IPS-11a (cell line): ENCODE data around the gene MVP.
A peak's percentile ranks its signal among the peaks of the same experiment; 100 is the strongest.

Source experiments
- H3K4me3 ChIP-seq: one replicate; pipeline ENCODE4 v1.5.1; 2013; ENCODE audit warnings: low read depth, low read length, control low read depth

The MVP gene

DNA sequence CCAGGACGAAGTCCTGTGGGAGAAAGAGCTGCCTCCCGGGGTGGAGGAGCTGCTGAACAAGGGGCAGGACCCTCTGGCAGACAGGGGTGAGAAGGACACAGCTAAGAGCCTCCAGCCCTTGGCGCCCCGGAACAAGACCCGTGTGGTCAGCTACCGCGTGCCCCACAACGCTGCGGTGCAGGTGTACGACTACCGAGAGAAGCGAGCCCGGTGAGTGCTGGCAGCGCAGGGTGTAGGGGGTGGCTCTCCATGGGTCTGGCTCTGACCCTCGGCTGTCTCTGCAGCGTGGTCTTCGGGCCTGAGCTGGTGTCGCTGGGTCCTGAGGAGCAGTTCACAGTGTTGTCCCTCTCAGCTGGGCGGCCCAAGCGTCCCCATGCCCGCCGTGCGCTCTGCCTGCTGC is 21.4 kb downstream of the MVP start:
- H3K4me3 ChIP-seq, result no peak overlapping the region

DNA sequence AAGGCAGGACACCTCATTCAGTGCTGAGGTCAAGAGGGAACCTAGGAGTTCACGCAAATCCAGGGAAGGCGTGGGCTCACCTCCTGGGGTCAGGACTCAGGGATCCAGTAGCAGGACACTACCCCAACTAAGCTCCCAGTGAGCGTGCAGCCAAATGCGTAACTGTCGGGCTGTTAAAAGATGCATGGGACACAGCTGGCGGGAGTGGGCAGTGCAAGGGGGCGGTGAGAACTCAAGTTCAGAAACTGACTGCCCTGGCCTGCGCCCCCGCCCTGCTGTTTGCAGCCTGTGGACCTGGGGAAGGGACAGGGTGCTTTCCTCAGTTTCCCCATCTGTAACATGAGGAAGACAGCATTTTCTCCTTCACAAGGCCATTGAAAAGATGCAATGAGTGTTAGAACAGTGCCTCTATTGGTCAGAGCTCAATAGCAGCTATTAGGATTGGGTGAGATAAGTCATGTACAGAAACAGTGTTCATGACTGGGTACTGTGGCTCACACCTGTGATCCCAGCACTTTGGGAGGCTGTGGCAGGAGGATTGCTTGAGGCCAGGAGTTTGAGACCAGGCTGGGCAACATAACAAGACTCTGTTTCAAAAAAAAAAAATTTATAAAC is 22.6 kb downstream of the MVP start:
- no peak overlapping the region for H3K4me3 ChIP-seq

DNA sequence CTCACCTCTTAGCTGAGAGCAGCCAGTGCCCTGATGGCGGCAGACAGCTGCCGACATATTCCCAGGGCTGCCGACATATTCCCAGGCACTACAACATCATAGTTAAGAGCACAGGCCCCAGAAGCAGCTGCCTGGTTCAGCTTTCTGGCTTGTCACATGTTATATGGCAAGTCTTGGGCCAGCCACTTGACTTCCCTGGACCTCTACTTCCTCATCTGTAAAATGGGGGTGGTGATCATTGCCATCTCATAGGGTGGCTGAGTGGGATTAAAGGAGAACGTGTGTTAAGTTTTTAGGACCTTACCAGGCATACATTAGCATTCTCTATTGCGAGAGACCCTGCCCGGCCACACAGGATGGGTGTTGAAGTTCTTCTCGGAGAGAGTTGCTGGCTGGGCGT is 23.7 kb downstream of the MVP start:
- H3K4me3 ChIP-seq, result no peak overlapping the region

DNA sequence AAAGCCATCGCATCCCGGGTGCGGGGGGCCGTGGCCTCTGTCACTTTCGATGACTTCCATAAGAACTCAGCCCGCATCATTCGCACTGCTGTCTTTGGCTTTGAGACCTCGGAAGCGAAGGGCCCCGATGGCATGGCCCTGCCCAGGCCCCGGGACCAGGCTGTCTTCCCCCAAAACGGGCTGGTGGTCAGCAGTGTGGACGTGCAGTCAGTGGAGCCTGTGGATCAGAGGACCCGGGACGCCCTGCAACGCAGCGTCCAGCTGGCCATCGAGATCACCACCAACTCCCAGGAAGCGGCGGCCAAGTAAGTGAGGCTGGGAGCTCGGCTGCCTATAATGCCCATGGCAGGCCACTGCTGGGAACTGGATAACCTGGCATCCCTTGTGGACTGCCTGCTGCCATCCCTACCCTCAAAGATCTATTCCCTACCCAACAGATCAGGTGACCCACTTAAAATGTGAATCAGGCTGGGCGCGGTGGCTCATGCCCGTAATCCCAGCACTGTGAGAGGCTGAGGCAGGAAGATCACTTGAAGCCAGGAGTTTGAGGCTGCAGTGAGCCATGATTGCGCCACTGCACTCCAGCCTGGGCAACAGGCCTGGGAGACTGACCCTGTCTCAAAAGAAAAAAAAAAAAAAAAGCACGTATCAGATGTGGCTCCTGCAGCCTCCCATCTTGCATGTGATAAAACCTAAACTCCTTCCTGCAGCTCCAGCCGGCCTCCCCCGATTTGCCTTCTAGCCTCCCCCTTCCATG is 24.5 kb downstream of the MVP start:
- no peak overlapping the region for H3K4me3 ChIP-seq

DNA sequence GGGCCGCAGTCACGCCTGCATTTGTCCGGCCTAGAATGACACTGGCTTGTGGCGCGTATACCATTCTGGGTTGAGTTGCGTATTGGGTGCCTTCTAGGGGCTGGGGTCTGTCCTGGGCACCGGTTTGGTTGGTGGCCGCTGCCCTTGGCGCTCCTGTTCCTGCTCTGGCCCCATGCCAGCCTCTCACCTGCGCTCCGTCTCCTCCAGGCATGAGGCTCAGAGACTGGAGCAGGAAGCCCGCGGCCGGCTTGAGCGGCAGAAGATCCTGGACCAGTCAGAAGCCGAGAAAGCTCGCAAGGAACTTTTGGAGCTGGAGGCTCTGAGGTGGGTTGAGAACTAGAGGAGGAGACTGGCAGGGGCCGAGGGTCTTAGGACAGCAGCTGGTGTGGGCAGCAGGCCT is 25.4 kb downstream of the MVP start:
- H3K4me3 ChIP-seq, result no peak overlapping the region

DNA sequence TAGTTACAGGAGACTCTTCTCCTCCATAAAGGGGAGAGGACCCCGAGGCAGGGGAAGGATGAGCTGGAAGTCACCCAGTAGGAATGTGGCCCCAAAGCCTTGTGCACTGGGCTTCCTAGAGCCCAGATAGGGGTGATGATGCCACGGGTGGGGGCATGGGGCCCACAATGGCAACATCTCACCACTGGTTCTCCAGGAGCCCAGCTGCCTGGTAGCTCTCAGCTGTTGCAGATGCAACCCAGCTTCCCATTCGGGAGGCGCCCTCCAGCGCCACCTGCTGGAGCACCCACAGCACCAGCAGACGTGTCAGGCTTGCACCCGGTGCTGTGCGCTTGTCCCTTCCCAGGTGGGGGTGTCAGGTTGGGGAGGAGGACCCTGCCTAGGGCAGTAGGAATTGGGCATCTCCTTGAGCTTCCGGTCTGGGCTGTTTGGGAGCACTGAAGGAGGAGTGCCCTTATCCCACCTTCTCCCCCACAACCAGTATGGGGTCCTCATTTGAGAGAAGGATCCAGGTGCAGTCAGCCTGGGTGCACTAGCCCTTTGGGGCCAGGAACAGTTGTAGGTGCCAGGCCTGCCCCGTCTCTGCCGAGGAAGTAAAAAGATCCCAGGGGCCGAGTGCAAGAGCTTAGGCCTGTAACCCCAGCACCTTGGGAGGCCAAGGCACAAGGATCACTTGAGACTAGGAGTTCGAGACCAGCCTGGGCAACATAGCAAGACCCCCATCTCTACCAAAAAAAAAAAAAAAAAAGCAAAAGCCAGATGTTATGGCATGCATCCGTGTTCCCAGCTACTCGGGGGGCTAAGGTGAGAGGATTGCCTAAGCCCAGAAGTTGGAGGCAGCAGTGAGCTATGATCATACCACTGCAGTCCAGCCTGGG is 28.4 kb downstream of the MVP start:
- no peak overlapping the region for H3K4me3 ChIP-seq

DNA sequence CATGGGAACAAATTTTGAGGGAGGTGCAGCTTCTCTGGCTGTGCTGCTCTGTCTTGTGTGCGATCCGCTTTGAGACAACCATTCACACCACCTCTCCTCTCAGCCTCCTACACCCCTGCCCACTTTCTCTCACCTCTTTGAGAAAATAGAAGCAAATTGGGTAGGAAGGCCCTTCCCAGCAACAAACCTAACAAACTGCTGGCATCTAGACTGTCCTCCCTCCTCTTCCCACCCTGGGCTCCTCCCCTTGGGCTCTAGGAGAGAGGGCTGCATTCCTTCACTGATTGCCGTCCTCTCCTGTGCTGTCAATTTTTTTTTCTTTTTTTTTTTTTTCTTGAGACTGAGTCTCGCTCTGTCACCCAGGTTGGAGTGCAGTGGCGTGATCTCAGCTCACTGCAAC is 29.2 kb downstream of the MVP start:
- H3K4me3 ChIP-seq, result no peak overlapping the region

DNA sequence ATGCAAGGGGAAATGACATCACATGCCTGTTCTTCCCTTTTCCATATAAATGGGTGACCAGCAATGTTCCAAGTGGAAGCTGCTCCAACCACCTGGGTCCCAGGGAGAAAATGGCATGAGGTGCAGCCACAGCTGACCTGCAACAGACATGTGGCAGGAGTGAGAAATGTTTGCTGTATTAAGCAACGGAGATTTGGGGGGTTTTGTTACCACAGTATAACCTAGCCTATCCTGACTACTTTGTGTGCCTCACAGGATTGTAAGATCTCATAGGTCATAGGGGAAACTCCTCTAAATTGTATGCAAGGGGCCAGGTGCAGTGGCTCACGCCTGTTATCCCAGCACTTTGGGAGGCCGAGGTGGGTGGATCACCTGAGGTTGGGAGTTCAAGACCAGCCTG is 30.7 kb downstream of the MVP start:
- H3K4me3 ChIP-seq, result no peak overlapping the region

DNA sequence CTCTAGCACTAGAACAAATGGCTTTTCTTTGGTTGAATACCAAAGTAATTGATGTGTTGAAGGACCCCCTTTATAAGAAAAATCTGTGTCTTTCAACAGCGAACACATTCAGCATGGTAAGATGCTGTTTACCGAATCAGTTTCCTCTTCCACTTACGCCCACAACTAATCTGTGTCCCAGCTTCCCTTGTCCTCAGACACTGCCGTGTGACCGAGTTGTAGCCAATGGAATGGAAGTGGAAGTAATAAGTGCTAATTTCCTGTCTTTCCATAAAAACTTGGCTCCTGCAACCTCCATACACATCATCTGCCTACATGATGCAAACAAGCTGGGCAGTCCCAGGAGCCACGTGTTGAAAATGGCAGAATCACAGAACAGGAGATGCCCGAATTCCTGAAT is 32.4 kb downstream of the MVP start:
- H3K4me3 ChIP-seq, result no peak overlapping the region

DNA sequence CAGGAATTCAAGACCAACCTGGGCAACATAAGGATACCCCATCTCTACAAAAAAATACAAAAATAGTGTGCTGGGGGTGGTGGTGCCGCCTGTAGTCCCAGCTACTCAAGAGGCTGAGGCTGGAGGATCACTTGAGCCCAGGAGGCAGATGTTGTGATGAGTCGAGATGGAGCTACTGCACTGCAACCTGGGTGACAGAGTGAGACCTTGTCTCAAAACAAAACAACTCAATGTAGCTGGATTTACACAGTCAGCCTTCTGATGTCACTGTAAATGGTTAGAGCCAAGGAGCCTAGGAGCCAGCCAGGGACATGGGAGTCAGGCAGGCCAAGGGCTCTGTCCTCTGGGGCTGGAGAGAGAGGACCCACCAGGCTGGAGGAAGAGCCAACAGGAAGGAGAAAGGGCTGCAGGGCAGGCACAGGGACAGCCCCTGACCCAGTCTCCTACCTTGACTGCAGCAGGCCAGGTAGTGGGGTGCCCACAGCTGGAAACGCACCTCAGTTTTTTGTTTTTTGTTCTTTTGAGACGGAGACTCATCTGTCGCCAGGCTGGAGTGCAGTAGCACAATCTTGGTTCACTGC is 34.3 kb downstream of the MVP start:
- H3K4me3 ChIP-seq, result no peak overlapping the region

DNA sequence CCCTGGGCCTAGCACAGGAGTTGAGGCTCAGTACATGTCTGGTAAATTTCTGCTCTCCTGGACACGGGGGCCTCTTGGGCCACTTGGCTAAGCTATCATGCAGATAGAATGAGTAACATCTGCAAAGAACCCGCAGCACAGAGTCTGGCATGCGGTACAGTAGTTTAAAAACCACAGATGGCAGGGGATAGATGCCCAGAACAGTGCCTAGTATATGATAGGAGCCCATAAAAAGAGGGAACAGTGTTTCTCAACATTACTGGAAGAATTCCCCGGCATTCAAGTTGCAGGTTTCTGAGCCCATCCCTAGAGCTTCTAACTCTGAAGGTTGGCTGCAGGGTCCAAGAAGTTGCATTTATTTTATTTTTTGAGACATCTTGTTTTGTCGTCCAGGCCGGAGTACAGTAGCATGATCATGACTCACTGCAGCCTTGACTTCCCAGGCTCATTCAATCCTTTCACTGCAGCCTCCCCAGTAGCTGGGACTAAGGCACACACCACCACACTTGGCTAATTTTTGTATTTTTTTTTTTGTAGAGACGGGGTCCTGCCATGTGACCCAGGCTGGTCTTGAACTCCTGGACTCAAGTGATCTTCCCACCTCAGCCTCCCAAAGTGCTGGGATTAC is 37.0 kb downstream of the MVP start:
- no peak overlapping the region for H3K4me3 ChIP-seq

DNA sequence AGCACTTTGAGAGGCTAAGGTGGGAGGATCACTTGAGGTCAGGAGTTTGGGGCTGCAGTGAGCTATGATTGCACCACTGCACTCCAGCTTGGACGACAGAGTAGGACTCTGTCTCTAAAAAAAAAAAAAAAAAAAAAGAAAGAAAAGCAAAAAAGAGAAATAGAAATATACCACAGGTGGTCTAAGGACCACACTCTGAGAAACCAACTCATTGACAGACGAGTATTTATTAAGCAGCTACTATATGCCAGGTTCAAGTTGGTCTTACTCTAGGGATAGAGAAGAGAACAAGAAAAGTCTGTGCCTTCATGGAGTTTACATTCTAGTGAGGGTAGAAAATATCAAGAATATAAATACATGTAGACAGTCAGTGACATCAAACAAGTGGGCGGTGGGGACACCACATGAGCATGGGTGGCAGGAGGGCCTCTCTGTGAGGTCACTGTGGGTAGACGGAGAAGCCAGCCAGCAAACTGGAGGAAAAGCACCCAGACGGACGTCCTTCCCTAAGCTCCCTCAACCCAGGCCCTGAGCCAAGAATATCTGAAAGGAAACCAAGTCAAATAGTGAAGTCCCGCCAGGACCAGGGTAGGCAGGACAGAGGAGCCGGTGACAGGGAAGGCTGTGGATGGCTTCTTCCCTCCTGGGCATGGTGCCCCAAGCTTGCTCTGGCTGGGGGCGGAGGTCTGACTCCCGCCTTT is 38.0 kb downstream of the MVP start:
- no peak overlapping the region for H3K4me3 ChIP-seq

DNA sequence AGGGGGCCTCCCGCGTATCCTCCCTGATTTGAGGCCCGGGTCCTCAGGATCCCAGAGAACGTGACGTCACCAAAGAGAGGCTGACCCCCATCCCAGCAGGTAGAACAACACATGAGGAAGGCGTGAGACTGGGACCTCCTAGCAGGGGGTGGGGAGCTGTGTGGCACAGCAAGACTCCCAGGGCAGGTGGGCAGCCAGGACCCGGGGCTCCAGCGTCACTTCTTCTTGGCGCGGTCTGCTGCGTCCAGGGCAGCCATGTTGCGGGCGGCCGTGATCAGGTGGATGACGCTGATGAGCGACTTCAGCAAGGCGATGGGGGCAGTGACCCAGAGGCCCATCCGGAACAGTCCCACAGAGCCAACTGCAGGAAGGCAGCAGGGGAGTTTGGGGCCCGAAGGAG is 38.7 kb downstream of the MVP start:
- H3K4me3 ChIP-seq, result no peak overlapping the region

DNA sequence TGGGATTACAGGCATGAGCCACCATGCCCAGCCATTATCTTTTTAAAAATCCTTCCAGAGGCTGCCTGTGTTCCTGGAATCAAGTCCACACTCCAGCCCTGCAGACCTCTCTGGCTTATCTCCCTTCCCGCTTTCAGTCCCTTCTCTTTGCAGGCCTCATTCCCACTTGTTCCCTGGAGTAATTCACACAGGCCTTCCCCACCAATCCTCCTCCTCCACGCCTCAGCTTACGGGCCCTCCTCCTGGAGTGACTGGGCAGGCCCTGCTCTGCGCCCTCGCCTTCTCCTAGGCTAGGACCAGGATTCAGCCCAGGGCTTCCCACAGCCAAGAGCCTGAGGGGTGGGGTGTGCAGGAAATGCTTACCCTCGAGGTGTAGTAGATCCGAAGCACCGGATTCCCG is 40.0 kb downstream of the MVP start:
- H3K4me3 ChIP-seq, result no peak overlapping the region

DNA sequence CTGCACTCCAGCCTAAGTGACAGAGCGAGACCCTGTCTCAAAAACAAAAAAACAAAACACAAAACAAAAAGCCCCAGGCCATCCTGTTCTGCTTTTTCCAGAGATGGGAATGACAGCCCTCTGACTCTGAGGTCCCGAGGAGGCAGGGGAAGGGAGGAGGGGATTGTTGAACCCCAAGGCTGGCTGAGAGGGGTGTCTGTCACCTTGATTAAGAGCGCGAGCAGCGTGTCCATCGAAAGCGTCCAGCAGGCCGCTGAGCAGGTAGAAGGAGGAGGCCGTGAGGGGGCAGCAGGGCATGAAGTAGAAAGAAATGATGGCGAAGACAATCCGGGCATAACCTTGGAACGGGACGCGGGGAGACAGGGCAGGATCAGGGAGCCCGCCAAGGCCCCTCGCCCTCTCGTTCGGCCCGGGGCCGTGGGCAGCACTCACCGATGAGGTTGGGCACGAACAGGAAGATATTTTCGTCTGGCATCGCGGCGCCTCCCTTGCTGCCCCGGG is 42.2 kb downstream of the MVP start:
- H3K4me3 ChIP-seq, result peak overlapping the region; percentile 84

DNA sequence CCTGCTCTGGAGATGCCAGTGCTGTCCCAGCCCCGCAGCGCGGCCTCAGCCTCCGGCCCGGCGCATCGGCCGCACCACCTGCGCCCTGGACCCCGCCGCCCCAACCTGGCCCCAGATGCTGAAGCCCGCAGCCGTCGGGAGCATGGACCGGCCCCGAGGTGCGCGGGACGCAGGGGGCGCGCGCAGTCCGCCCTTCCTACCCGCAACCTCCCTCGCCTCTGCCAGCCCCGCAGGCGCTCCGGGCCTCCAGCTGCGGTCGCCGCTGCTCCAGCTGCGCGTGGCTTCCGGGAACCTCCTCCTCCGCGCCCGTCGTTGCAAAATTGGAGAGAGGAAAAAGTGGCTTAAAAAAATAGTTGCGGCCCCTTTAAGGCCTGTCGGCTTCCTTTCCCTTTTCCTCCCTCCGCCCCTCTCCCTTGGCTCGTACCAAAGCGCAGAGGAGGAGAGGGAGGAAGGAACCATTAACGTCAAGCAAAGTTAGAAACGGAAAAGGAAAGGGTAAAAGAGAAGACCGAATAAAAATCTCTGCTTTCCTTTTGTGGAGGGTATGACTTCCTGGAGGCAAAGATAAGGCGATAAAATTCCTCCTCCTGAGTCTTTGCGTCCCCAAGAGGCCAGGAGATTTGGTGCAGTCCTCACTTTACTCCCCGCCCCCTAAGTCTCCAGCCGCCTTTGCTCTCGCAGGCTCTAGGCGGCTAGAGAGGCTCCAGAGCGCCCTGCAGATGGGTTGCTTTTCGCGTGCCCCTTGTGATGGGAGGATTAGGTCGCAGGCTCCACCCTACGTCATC is 42.8 kb downstream of the MVP start, which contains the start of gene CDIPT:
TSS of gene CDIPT (minus strand) at position 343 of the 785 bp plus-strand sequence. CDS start 369 bp downstream, outside the sequence.
- H3K4me3 ChIP-seq, result peak within 1 kb of the TSS; percentile 84

DNA sequence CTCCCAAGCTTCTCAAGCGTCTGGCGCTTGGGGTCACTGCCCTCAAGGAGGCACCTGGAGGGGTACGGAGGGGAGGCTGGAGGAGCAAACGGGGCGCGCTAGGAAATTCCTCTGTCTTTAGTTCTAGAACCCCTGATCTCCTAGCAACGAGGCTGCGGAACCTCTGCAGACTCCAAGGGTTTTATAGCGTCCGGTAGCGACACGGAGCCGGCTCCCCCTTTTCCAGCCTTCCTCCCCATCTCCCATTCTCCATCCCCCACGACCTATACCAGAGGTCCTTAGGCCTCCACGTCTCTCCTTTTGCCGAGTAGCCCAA is 43.4 kb downstream of the MVP start:
- no peak overlapping the region for H3K4me3 ChIP-seq

DNA sequence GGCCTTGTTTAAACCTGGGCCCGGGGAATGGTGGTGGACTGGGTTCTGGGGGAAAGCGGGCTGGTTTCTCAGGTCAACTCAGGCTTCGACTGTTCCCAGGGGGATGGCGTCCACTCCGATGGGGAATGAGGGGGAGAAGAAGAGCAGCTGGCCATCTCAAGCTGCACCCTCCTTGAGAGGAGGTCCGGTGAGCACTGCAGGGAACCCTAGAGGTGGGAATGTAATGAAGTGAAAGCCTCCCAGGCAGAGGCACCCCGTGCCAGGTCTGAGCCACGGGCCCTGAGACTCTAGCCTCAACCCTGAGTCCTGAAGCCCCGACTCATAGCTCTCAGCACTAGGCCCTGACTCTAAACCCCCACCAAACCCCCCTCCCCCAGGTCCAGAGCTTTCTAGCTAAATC is 43.9 kb downstream of the MVP start:
- no peak overlapping the region for H3K4me3 ChIP-seq

DNA sequence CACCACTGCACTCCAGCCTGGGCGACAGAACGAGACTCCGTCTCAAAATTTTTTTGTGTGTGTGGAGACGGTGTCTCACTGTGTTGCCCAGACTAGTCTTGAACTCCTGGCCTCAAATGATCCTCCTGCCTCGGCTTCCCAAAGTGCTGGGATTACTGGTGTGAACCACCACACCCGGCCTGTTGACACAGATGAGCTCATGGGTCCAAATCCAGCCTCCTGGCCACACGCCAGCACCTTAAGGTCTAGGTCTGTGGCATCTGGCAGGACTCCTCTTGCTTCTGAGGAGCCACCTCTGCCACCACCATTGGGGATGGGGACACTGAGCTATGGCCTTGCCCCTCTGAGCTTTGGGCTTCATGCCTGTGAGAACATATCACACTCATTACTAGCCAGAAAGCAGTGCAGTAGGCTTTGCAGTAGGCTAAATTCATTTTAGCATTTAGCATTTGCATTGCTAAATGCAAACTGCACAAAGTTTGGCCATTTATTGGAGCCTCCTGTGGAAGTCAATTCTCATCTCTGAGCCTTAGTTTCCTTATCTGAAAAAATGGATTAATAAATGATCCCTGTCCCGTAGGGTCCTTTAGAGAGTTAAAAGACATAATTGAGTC is 48.2 kb downstream of the MVP start:
- H3K4me3 ChIP-seq, result no peak overlapping the region
